GM12892 (cell line): Measurements from ENCODE around the gene CPXM1.

Source experiments
- DNase-seq: peaks from one replicate; pipeline ENCODE4 v3.0.0; 2011; ENCODE audit not compliant: insufficient read length
- FAIRE-seq: peaks from 2 replicates; lab custom pipeline; 2011; peaks lifted over from hg19 to GRCh38; lab: Jason Lieb, UNC
- POLR2A ChIP-seq: IDR thresholded peaks from 2 replicates; pipeline ENCODE4 v1.6.1; 2011; ENCODE audit warnings: low read depth, low read length, control low read depth
- POLR2AphosphoS5 ChIP-seq: IDR thresholded peaks from 2 replicates; pipeline ENCODE4 v1.6.1; 2011; ENCODE audit warnings: low read depth, low read length, control low read depth
- TAF1 ChIP-seq: IDR thresholded peaks from 2 replicates; pipeline ENCODE4 v1.6.1; 2011; ENCODE audit warnings: low read depth, mild to moderate bottlenecking, control low read depth, low read length, borderline replicate concordance

The CPXM1 gene

GRCh38 chr20:2807019-2807418, 6.6 kb upstream of the CPXM1 start:
- no peak for FAIRE-seq
- no peak for DNase-seq
- no peak for TF ChIP-seq TAF1
- no peak for TF ChIP-seq POLR2A
- no peak for TF ChIP-seq POLR2AphosphoS5

GRCh38 chr20:2806351-2806701, 5.9 kb upstream of the CPXM1 start:
- DNase-seq = no peak
- no peak for FAIRE-seq
- TF ChIP-seq TAF1 (no peak), POLR2A (no peak), POLR2AphosphoS5 (no peak)

GRCh38 chr20:2805689-2806350, 5.4 kb upstream of the CPXM1 start:
- no peak for DNase-seq
- TF ChIP-seq TAF1 = no peak
- TF ChIP-seq POLR2AphosphoS5 = no peak
- TF ChIP-seq POLR2A = no peak
- FAIRE-seq = no peak

GRCh38 chr20:2804852-2805688, 4.6 kb upstream of the CPXM1 start:
- FAIRE-seq (no peak), DNase-seq (no peak)
- no peak for TF ChIP-seq POLR2A
- TF ChIP-seq POLR2AphosphoS5 = no peak
- no peak for TF ChIP-seq TAF1

GRCh38 chr20:2804041-2804828, 3.8 kb upstream of the CPXM1 start:
- no peak for FAIRE-seq
- TF ChIP-seq POLR2A = no peak
- TF ChIP-seq TAF1 = no peak
- no peak for DNase-seq

GRCh38 chr20:2801286-2801728, 880 bp upstream of the CPXM1 start:
- TF ChIP-seq POLR2AphosphoS5 = no peak
- no peak for TF ChIP-seq POLR2A
- TF ChIP-seq TAF1 = no peak
- DNase-seq (no peak), FAIRE-seq (no peak)

GRCh38 chr20:2799688-2800520, 523 bp downstream of the CPXM1 start:
- no peak for TF ChIP-seq POLR2A
- no peak for TF ChIP-seq TAF1
- TF ChIP-seq POLR2AphosphoS5 = no peak
- FAIRE-seq = peak; percentile 66
- no peak for DNase-seq

- FAIRE-seq (no peak), DNase-seq (no peak)
- no peak for TF ChIP-seq POLR2AphosphoS5
- no peak for TF ChIP-seq TAF1
- no peak for TF ChIP-seq POLR2A
These were observed 1.2 kb downstream of the CPXM1 start for GRCh38 chr20:2799271-2799670.

GRCh38 chr20:2798814-2799213, 1.6 kb downstream of the CPXM1 start:
- no peak for TF ChIP-seq POLR2AphosphoS5
- TF ChIP-seq TAF1 = no peak
- TF ChIP-seq POLR2A = no peak
- DNase-seq (no peak), FAIRE-seq (no peak)

GRCh38 chr20:2798095-2798805, 2.2 kb downstream of the CPXM1 start:
- no peak for TF ChIP-seq POLR2A
- no peak for TF ChIP-seq TAF1
- no peak for TF ChIP-seq POLR2AphosphoS5
- FAIRE-seq = no peak
- no peak for DNase-seq

- no peak for FAIRE-seq
- no peak for TF ChIP-seq TAF1
- TF ChIP-seq POLR2AphosphoS5 = no peak
- no peak for DNase-seq
These were observed 3.1 kb downstream of the CPXM1 start for GRCh38 chr20:2797136-2797983.
